H9 (cell line): ENCODE measurements around the gene PSAPL1. TPM values are rescaled to one million over a fixed set of nuclear protein-coding genes. Genes with fewer than 3 reads are reported as not detected.

ENCODE experiments used
- DNase-seq: peaks from one replicate; pipeline ENCODE4 v3.0.0-alpha.2; 2017
- H2AFZ ChIP-seq: one replicate; pipeline ENCODE4 v1.6.1; 2013; ENCODE audit warnings: mild to moderate bottlenecking, low read length, control low read depth, moderate library complexity
- H2AK5ac ChIP-seq: 2 replicates; pipeline ENCODE4 v1.6.1; 2013; ENCODE audit warnings: low read length, control low read depth, mixed read lengths; ENCODE audit not compliant: insufficient read length
- H2BK120ac ChIP-seq: one replicate; pipeline ENCODE4 v1.6.1; 2013; ENCODE audit warnings: low read depth, mild to moderate bottlenecking, low read length, control low read depth, inconsistent platforms; ENCODE audit not compliant: poor library complexity, severe bottlenecking
- H2BK12ac ChIP-seq: 2 replicates; pipeline ENCODE4 v1.6.1; 2013; ENCODE audit warnings: low read length, control low read depth, mixed read lengths, low read depth; ENCODE audit not compliant: insufficient read length
- H2BK15ac ChIP-seq: 2 replicates; pipeline ENCODE4 v1.6.1; 2013; ENCODE audit warnings: low read depth, low read length, control low read depth
- H2BK20ac ChIP-seq: one replicate; pipeline ENCODE4 v1.6.1; 2013; ENCODE audit warnings: low read depth, mild to moderate bottlenecking, low read length, control low read depth, inconsistent platforms; ENCODE audit not compliant: poor library complexity, severe bottlenecking
- H2BK5ac ChIP-seq: 2 replicates; pipeline ENCODE4 v1.6.1; 2013; ENCODE audit warnings: low read length, control low read depth, mixed read lengths; ENCODE audit not compliant: insufficient read length
- H3K14ac ChIP-seq: 2 replicates; pipeline ENCODE4 v1.6.1; 2013; ENCODE audit warnings: low read length, control low read depth; ENCODE audit not compliant: insufficient read depth
- H3K18ac ChIP-seq: 2 replicates; pipeline ENCODE4 v1.6.1; 2013; ENCODE audit warnings: low read depth, mild to moderate bottlenecking, mixed read lengths, low read length, control low read depth; ENCODE audit not compliant: insufficient read length
- H3K23ac ChIP-seq: 2 replicates; pipeline ENCODE4 v1.6.1; 2013; ENCODE audit warnings: low read length, control low read depth, mixed read lengths, low read depth; ENCODE audit not compliant: insufficient read length
- H3K23me2 ChIP-seq: 2 replicates; pipeline ENCODE4 v1.6.1; 2013; ENCODE audit warnings: low read depth, mild to moderate bottlenecking, mixed read lengths, low read length, control low read depth; ENCODE audit not compliant: insufficient read length, poor library complexity, severe bottlenecking
- H3K27ac ChIP-seq: 2 replicates; pipeline ENCODE4 v1.5.1; 2013; ENCODE audit warnings: low read length, control low read depth, mixed read lengths, low read depth; ENCODE audit not compliant: insufficient read length
- H3K27me3 ChIP-seq: 2 replicates; pipeline ENCODE4 v1.6.1; 2013; ENCODE audit warnings: low read length, control low read depth, inconsistent platforms; ENCODE audit not compliant: insufficient read depth
- H3K4ac ChIP-seq: 2 replicates; pipeline ENCODE4 v1.6.1; 2013; ENCODE audit warnings: low read depth, mild to moderate bottlenecking, control low read depth, inconsistent platforms, low read length, moderate library complexity
- H3K4me1 ChIP-seq: 2 replicates; pipeline ENCODE4 v1.6.1; 2013; ENCODE audit warnings: low read length, control low read depth, inconsistent platforms; ENCODE audit not compliant: insufficient read depth
- H3K4me2 ChIP-seq: 2 replicates; pipeline ENCODE4 v1.6.1; 2013; ENCODE audit warnings: low read length, control low read depth, mixed read lengths; ENCODE audit not compliant: insufficient read length, insufficient read depth
- H3K56ac ChIP-seq: 2 replicates; pipeline ENCODE4 v1.6.1; 2013; ENCODE audit warnings: low read depth, mild to moderate bottlenecking, mixed read lengths, low read length, control low read depth; ENCODE audit not compliant: insufficient read length
- H3K79me1 ChIP-seq: 2 replicates; pipeline ENCODE4 v1.6.1; 2013; ENCODE audit warnings: low read depth, mild to moderate bottlenecking, moderate library complexity, low read length, control low read depth, inconsistent platforms; ENCODE audit not compliant: insufficient read depth, poor library complexity, severe bottlenecking
- H3K79me2 ChIP-seq: 2 replicates; pipeline ENCODE4 v1.6.1; 2013; ENCODE audit warnings: low read length, control low read depth, inconsistent platforms; ENCODE audit not compliant: insufficient read depth
- H3K9ac ChIP-seq: 2 replicates; pipeline ENCODE4 v1.6.1; 2013; ENCODE audit warnings: low read length, control low read depth, mixed read lengths; ENCODE audit not compliant: insufficient read length; ENCODE audit errors: extremely low read depth
- H3K9me3 ChIP-seq: one replicate; pipeline ENCODE4 v1.6.1; 2013; ENCODE audit warnings: low read depth, low read length, inconsistent platforms; ENCODE audit not compliant: control insufficient read depth
- H3T11ph ChIP-seq: one replicate; pipeline ENCODE4 v1.6.1; 2013; ENCODE audit warnings: mild to moderate bottlenecking, low read length, control low read depth, inconsistent platforms
- H4K20me1 ChIP-seq: one replicate; pipeline ENCODE4 v1.6.1; 2013; ENCODE audit not compliant: control insufficient read depth, insufficient read length, insufficient read depth
- H4K5ac ChIP-seq: 2 replicates; pipeline ENCODE4 v1.6.1; 2013; ENCODE audit warnings: low read depth, mild to moderate bottlenecking, mixed read lengths, low read length, control low read depth; ENCODE audit not compliant: insufficient read length
- H4K8ac ChIP-seq: replicated peaks from 2 replicates; pipeline ENCODE4 v1.6.1; 2013; ENCODE audit warnings: low read length, control low read depth, mixed read lengths, low read depth; ENCODE audit not compliant: insufficient read length
- H4K91ac ChIP-seq: 2 replicates; pipeline ENCODE4 v1.6.1; 2013; ENCODE audit warnings: low read depth, mild to moderate bottlenecking, moderate library complexity, mixed read lengths, low read length, control low read depth; ENCODE audit not compliant: insufficient read length
- H3K27ac Mint-ChIP-seq, 3 experiments: 2 replicates in 2 of 3; 3 replicates in 1 of 3; pipeline ENCODE4 v1.8.0; 2020 to 2021; ENCODE audit warnings: mixed read lengths in 3 of 3, mild to moderate bottlenecking in 1 of 3, moderate library complexity in 1 of 3
- H3K27me3 Mint-ChIP-seq: 2 replicates; pipeline ENCODE4 v1.8.0; 2021; ENCODE audit warnings: low read depth, mild to moderate bottlenecking, moderate library complexity, mixed read lengths
- H3K36me3 Mint-ChIP-seq, 3 experiments: 2 replicates in 2 of 3; 3 replicates in 1 of 3; pipeline ENCODE4 v1.8.0; 2020 to 2021; ENCODE audit warnings: low read depth in 3 of 3, mixed read lengths in 3 of 3; ENCODE audit not compliant: insufficient read depth in 1 of 3
- H3K4me1 Mint-ChIP-seq, 2 experiments: 2 replicates each; pipeline ENCODE4 v1.8.0; 2020; ENCODE audit warnings: mixed read lengths in 2 of 2
- H3K4me3 Mint-ChIP-seq, 2 experiments: 2 replicates in 1 of 2; 3 replicates in 1 of 2; pipeline ENCODE4 v1.8.0; 2020 to 2021; ENCODE audit warnings: mild to moderate bottlenecking in 2 of 2, mixed read lengths in 2 of 2, moderate library complexity in 1 of 2
- H3K9me3 Mint-ChIP-seq, 2 experiments: 2 replicates in 1 of 2; 3 replicates in 1 of 2; pipeline ENCODE4 v1.8.0; 2020; ENCODE audit warnings: mild to moderate bottlenecking in 2 of 2, mixed read lengths in 2 of 2, moderate library complexity in 1 of 2
- WGBS: extraction: QIAGEN DNeasy Blood & Tissue Kit; methylation state at CpG from one replicate; pipeline ENCODE4 v1.1.7; 2013; ENCODE audit warnings: missing lambda C conversion rate, low lambda C conversion rate, mixed read lengths; ENCODE audit not compliant: insufficient read length; ENCODE audit errors: extremely low coverage; 5-methylcytosine and 5-hydroxymethylcytosine counted together
- total RNA-seq: library from RNA; stranded (reverse); gene quantifications from 2 replicates; pipeline ENCODE4 v1.2.1, GENCODE V29; 2021
- TF ChIP-seq, protein P1 (sequence below): fragments of 200-600 bp; sonication (generic); conservative IDR thresholded peaks from 3 replicates; pipeline ENCODE4 v1.8.0; 2021; ENCODE audit warnings: antibody characterized with exemption, mild to moderate bottlenecking

Gene PSAPL1
- total RNA-seq, 1 experiment from 2014 or later: 0.04 TPM

DNA sequence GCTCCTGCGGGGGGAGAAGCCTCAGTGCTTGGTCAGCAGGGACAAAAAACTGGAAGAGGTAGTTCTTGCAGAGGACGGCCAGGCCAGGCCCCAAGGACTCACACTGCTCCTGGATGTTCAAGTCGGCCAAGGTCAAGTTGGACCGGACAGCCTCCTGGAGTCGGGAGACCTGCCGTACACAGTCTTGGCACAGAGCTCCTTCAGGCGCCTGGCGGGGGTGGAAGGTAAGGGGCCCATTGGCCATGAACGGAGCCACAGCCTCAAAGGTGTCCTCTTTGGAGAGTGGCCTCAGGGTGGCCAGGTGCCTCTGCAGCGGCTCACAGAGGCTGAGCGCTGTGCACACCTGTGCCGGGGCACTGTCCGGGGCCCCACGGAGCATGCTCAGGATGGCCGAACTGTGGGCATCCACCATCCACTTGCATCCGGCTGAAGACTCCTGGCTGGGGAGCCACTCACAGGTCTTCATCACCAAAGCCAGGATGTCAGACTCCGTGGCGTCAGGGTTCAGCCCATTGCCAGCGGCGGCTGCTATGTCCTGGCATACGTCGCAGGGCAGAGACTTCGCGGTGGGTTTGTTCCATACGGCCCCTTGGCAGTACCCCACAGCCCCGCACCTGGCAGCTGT is 477 bp downstream of the PSAPL1 start:
- no peak overlapping the region for H4K91ac ChIP-seq
- TF ChIP-seq, protein P1, sequence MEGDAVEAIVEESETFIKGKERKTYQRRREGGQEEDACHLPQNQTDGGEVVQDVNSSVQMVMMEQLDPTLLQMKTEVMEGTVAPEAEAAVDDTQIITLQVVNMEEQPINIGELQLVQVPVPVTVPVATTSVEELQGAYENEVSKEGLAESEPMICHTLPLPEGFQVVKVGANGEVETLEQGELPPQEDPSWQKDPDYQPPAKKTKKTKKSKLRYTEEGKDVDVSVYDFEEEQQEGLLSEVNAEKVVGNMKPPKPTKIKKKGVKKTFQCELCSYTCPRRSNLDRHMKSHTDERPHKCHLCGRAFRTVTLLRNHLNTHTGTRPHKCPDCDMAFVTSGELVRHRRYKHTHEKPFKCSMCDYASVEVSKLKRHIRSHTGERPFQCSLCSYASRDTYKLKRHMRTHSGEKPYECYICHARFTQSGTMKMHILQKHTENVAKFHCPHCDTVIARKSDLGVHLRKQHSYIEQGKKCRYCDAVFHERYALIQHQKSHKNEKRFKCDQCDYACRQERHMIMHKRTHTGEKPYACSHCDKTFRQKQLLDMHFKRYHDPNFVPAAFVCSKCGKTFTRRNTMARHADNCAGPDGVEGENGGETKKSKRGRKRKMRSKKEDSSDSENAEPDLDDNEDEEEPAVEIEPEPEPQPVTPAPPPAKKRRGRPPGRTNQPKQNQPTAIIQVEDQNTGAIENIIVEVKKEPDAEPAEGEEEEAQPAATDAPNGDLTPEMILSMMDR: no peak
- no peak overlapping the region for H2AFZ ChIP-seq
- no peak overlapping the region for H3K14ac ChIP-seq
- H2BK120ac ChIP-seq: no peak overlapping the region
- no peak overlapping the region for H3K4ac ChIP-seq
- H3K23me2 ChIP-seq: no peaks in the 10 kb centered on the region
- no peaks in the 10 kb centered on the region for H3K4me1 ChIP-seq
- H3K27me3 Mint-ChIP-seq: peaks cover 9% of the 10 kb centered on the region
- H2BK5ac ChIP-seq: no peak overlapping the region
- H3T11ph ChIP-seq: no peak overlapping the region
- no peaks in the 10 kb centered on the region for H3K79me2 ChIP-seq
- no peak overlapping the region for H2BK12ac ChIP-seq
- H3K4me2 ChIP-seq: no peak overlapping the region
- H3K56ac ChIP-seq: no peak overlapping the region
- WGBS: no CpG with 5 or more reads among the region's 26 CpGs
- H2AK5ac ChIP-seq: no peak overlapping the region
- H3K79me1 ChIP-seq: no peaks in the 10 kb centered on the region
- H3K4me3 Mint-ChIP-seq: no peak overlapping the region
- no peak for DNase-seq
- no peak overlapping the region for H3K27ac Mint-ChIP-seq
- no peak overlapping the region for H3K23ac ChIP-seq
- H3K36me3 Mint-ChIP-seq: peaks cover 1 to 2% (median 2%) of the 10 kb centered on the region in 3 experiments; a peak in 4 of 7 replicates
- no peak overlapping the region for H2BK20ac ChIP-seq
- H4K8ac ChIP-seq: no peak overlapping the region
- H3K9me3 Mint-ChIP-seq: peaks cover 5 to 7% of the 10 kb centered on the region in 2 experiments
- no peak overlapping the region for H4K5ac ChIP-seq
- H2BK15ac ChIP-seq: no peak overlapping the region
- H3K9me3 ChIP-seq: no peaks in the 10 kb centered on the region
- no peak overlapping the region for H3K9ac ChIP-seq
- H3K27ac ChIP-seq: no peak overlapping the region
- no peaks in the 10 kb centered on the region for H4K20me1 ChIP-seq
- H3K4me1 Mint-ChIP-seq: peaks cover 24 to 33% of the 10 kb centered on the region in 2 experiments
- no peak overlapping the region for H3K18ac ChIP-seq
- no peaks in the 10 kb centered on the region for H3K27me3 ChIP-seq
